Heart right ventricle (tissue), 16 donors: ENCODE results near the gene GAS6. TPM values are rescaled to one million over a fixed set of nuclear protein-coding genes. Genes with fewer than 3 reads are reported as not detected.

Source experiments
- ATAC-seq, 8 donors: fragments of 200-7000 bp; cut with Tn5 transposase; one replicate each; pipeline ENCODE4 v1.9.1; 2020; ENCODE audit warnings: mild to moderate bottlenecking in 8 of 8, moderate library complexity in 8 of 8, moderate number of reproducible peaks in 1 of 8
- DNase-seq, 2 donors: peaks; one replicate each; pipeline ENCODE4 v3.0.0-alpha.2; 2020
- H3K27ac ChIP-seq, 10 donors: fragments of 200-600 bp; sonication (generic) in 2 of 10; one replicate each; pipeline versions ENCODE4 v1.5.0 to v1.8.0; 2020 to 2022; ENCODE audit warnings: mild to moderate bottlenecking in 3 of 10
- H3K27me3 ChIP-seq, 7 donors: fragments of 200-600 bp; one replicate each; pipeline ENCODE4 v1.8.0; 2021 to 2022; ENCODE audit warnings: mild to moderate bottlenecking in 2 of 7
- H3K36me3 ChIP-seq, 9 donors: fragments of 200-600 bp; sonication (generic) in 1 of 9; one replicate each; pipeline versions ENCODE4 v1.5.0 to v1.8.0; 2020 to 2022; ENCODE audit warnings: mild to moderate bottlenecking in 2 of 9
- H3K4me1 ChIP-seq, 9 donors: fragments of 200-600 bp; sonication (generic) in 1 of 9; one replicate each; pipeline versions ENCODE4 v1.5.0 to v1.8.0; 2020 to 2022; ENCODE audit warnings: mild to moderate bottlenecking in 4 of 9
- H3K4me3 ChIP-seq, 10 donors: fragments of 200-600 bp; sonication (generic) in 2 of 10; one replicate each; pipeline versions ENCODE4 v1.5.0 to v1.8.0; 2020 to 2022; ENCODE audit warnings: mild to moderate bottlenecking in 7 of 10, moderate library complexity in 2 of 10
- H3K9me3 ChIP-seq, 11 donors: fragments of 200-600 bp in 10 of 11; sonication (generic) in 2 of 11; one replicate each; pipeline versions ENCODE4 v1.5.0 to v1.8.0; 2013 to 2022; ENCODE audit warnings: mild to moderate bottlenecking in 2 of 11, control low read depth in 1 of 11, moderate library complexity in 1 of 11
- CTCF ChIP-seq, 9 donors: fragments of 200-600 bp; sonication (generic) in 2 of 9; IDR thresholded peaks; one replicate each; pipeline versions ENCODE4 v1.5.0 to v1.8.0; 2021 to 2022; ENCODE audit warnings: antibody characterized with exemption in 9 of 9, mild to moderate bottlenecking in 5 of 9, moderate library complexity in 1 of 9
- WGBS, 2 donors: extraction: QIAGEN DNeasy Blood & Tissue Kit; methylation state at CpG; one replicate each; pipeline ENCODE4 v1.1.7; 2013; ENCODE audit warnings: inconsistent platforms in 1 of 2; 5-methylcytosine and 5-hydroxymethylcytosine counted together
- intact Hi-C, 10 donors: fragments of 100-400 bp; cut with DNase I; formaldehyde crosslinking; loops; one replicate each; pipeline versions ENCODE4 v1.11.1 to v1.14.2; 2022
- polyA plus RNA-seq, 2 donors: library from polyadenylated mRNA; stranded (reverse); fragments of 200-250 nt; gene quantifications; one replicate each; pipeline ENCODE4 v1.2.3, GENCODE V29; 2013
- total RNA-seq, 10 donors: library from RNA; stranded (reverse); fragmentation: NEBNext Ultra II Directional in 3 of 10; extraction: Animal tissue kit (Norgen Biotek cat#: 25700) in 3 of 10; gene quantifications; one replicate each; pipeline versions ENCODE4 v1.2.1 to v1.2.4, GENCODE V29; 2021 to 2023
- donor health status: Arrhythmogenic right ventricular cardiomyopathy.
- donor health status: ischemic (EF 13 %, LVEDD 7.1; RV severe dilation, severe dysfunction).
- donor health status: healthy with polysubstance abuse.
- donor health status: DM: no; HTN: yes; CAD: no.
- donor health status: DM: no; HTN: no; CAD: no.
- donor health status: ischemic (EF 25% LVEDD 6.9; RV normal size, moderate dysfunction).
- donor health status: ischemic (EF 25% LVEDD 5.7; RV mildly dilated, moderate dysfunction).
- donor health status: healthy.
- donor health status: DM: yes; HTN: yes; CAD: no.
- donor health status: Ischemic cardiomyopathy.
- donor health status: ischemic (EF 35%, LVEDD 5.7; RV mildly dilated, moderate dysfunction).
- donor health status: nonischemic (EF 11% LVEDD 7.7; RV severe dilation, severe dysfunction).
- donor health status: DM: yes; HTN: yes; CAD: no.
- donor health status: PGD.
- donor health status: ischemic (EF 29% LVEDD 5.4; RV normal size, mild dysfunction).
- donor health status: nonischemic (EF 23%, LVEDD 6.1; RV moderate dilation, normal function).

Gene GAS6
- total and polyA plus RNA-seq, 12 donors: 113 to 280 (median 174) TPM

- H3K36me3 ChIP-seq: no peaks in the 10 kb centered on the region
Measured at GRCh38 chr13:113786262-113786841, 77.5 kb downstream of the GAS6 start.

GRCh38 chr13:113785051-113786010, 78.5 kb downstream of the GAS6 start:
- intact Hi-C loops: no loop called here
- Histone ChIP-seq H3K9me3 (peaks cover 0 to 4% (median 0%) of the 10 kb centered on the region in 11 donors), H3K4me1 (peaks cover 0 to 4% (median 0%) of the 10 kb centered on the region in 9 donors), H3K27ac (no peak overlapping the region), H3K4me3 (no peak overlapping the region), H3K36me3 (no peaks in the 10 kb centered on the region), H3K27me3 (peaks cover 0 to 2% (median 0%) of the 10 kb centered on the region in 7 donors)
- DNase-seq: no peak
- WGBS, 2 donors: 83 to 87% methylated on average over 19 of the region's 19 CpGs
- no peak for TF ChIP-seq CTCF (IDR thresholded peaks at IDR 0.05)
- ATAC-seq: no peak

More at GRCh38 chr13:113786262-113786841, 77.5 kb downstream of the GAS6 start:
- DNase-seq: no peak
- peaks cover 0 to 2% (median 0%) of the 10 kb centered on the region in 7 donors for H3K27me3 ChIP-seq
- intact Hi-C loops: no loop called here
- H3K4me3 ChIP-seq: no peak overlapping the region
- TF ChIP-seq CTCF (IDR thresholded peaks at IDR 0.05): no peak
- peaks cover 0 to 4% (median 0%) of the 10 kb centered on the region in 11 donors for H3K9me3 ChIP-seq
- H3K27ac ChIP-seq: no peak overlapping the region
- WGBS, 2 donors: 71 to 72% methylated on average over 17 of the region's 17 CpGs
- peaks cover 0 to 4% (median 0%) of the 10 kb centered on the region in 9 donors for H3K4me1 ChIP-seq
- ATAC-seq: peak in 2 of 8 donors; percentile 51 to 79

GRCh38 chr13:113784645-113785024, 79.2 kb downstream of the GAS6 start:
- no peaks in the 10 kb centered on the region for H3K36me3 ChIP-seq
- peaks cover 0 to 4% (median 0%) of the 10 kb centered on the region in 11 donors for H3K9me3 ChIP-seq
- H3K27ac ChIP-seq: no peak overlapping the region
- DNase-seq (no peak), ATAC-seq (no peak)
- 83% methylated on average over 5 of the region's 5 CpGs for WGBS, 2 donors
- peaks cover 0 to 4% (median 0%) of the 10 kb centered on the region in 9 donors for H3K4me1 ChIP-seq
- peaks cover 0 to 2% (median 0%) of the 10 kb centered on the region in 7 donors for H3K27me3 ChIP-seq
- intact Hi-C loops: no loop called here
- no peak for TF ChIP-seq CTCF (IDR thresholded peaks at IDR 0.05)
- no peak overlapping the region for H3K4me3 ChIP-seq

- no peak for ATAC-seq
- H3K4me1 ChIP-seq: peaks cover 0 to 4% (median 0%) of the 10 kb centered on the region in 9 donors
- 80 to 84% methylated on average over 10 of the region's 10 CpGs for WGBS, 2 donors
- no peak for DNase-seq
- no peaks in the 10 kb centered on the region for H3K36me3 ChIP-seq
- H3K9me3 ChIP-seq: peaks cover 0 to 4% (median 0%) of the 10 kb centered on the region in 11 donors
- peaks cover 0 to 2% (median 0%) of the 10 kb centered on the region in 7 donors for H3K27me3 ChIP-seq
- TF ChIP-seq CTCF (IDR thresholded peaks at IDR 0.05): no peak
- no peak overlapping the region for H3K27ac ChIP-seq
- intact Hi-C loops: no loop called here
- H3K4me3 ChIP-seq: no peak overlapping the region
Measured at GRCh38 chr13:113783966-113784644, 79.8 kb downstream of the GAS6 start.
